Measurements from ENCODE around the gene SDK2.

Gene SDK2

DNA sequence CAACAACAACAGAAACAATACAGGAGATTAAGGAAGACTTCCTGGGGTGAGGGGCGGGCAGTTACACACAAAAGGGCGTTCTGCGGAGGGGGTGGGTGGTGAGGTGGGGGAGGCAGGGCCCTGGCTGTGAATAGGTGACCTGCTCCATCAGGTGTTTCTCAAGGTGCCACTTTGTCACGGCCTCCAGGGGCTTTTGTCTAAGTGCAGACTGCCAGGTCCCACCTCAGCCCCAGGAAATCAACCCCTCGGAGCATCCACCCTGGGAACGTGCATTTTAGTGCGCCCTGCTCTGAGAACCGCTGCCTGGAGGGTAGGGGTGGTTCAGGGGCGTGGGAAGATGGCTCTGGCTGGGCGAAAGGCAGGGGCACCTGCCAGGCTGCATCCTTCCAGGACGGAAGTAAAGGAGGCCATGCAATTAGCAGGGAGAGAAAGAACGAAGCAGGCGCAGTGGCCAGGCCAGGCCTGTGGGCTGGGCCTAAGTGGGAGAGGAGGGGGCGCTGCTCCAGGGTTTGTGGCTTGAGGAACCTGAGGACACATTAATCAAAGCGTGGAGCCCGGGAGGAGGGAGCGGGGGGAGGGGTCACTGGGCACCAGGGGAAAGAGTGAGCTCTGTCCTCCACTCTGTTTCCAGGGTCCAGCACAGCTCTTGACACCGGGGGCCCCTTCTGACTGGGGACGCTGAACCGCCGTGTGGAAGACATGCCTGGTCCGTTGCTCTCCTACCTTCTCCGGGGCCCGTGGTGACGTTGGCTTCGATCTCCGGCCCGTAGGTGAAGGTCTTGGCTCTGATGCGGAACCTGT is 283.1 kb downstream of the SDK2 start:
- DNase-seq (ENCODE audit: low spot score) = no peak

DNA sequence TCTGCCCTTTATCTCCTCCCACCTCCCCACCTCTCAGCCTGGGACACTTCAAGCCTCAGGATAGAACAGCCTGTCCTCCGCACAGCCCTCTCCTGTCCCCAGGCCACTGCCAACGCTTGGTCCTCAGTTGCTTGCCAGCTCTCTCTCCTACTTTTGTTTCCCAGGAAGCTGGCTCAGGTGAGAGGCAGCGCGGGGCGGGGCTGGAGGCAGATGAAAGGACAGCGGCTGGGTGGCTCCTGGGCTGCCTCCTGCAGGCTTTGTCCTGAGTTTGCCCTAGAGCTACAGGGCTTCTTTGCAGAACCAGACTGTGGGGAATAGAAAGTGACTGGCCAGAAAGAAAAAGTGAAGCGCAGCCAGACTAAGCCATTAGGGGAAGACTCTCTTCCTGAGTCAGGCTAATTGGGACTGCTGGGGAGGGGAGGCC is 284.2 kb downstream of the SDK2 start:
- DNase-seq (ENCODE audit: low spot score) = peak; percentile 83

DNA sequence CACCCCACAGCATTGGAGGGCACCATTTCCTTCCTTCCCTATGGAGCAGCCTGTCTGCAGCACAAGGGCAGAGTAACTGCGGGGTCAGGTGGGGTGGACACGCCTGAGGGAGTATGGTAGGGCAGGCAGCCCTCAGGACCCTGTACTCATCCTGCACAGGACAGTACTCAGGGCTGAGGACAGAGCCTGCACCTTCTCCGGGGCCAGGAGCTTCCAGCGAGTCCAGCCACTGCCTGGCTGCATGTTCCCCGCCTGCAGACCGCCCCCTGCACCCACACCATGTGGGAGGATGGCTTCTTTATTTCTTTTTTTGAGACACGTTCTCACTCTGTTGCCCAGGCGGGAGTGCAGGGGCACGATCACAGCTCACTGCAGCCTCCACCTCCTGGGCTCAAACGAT is 284.9 kb downstream of the SDK2 start:
- DNase-seq (ENCODE audit: low spot score) = no peak

DNA sequence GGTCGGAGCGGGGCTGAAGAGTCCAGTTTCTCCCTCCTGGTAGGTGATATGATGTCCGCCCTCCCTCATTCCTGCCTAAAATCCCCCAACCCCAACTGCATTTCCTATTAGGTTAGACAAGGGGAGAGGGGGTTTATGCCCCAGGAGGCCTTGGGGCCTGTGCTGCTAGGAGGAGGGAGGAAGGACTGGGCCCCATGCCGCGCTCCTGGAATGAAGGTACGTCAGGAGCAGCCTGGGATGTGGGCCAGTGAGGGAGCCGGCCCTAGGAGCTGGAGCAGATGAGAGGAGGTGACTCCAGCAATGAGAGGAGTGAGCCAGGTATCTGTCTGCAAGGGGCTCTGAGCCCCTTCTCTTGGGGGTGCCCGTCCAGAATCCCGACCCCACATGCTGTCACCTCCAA is 285.6 kb downstream of the SDK2 start:
- DNase-seq (ENCODE audit: low spot score) = no peak

DNA sequence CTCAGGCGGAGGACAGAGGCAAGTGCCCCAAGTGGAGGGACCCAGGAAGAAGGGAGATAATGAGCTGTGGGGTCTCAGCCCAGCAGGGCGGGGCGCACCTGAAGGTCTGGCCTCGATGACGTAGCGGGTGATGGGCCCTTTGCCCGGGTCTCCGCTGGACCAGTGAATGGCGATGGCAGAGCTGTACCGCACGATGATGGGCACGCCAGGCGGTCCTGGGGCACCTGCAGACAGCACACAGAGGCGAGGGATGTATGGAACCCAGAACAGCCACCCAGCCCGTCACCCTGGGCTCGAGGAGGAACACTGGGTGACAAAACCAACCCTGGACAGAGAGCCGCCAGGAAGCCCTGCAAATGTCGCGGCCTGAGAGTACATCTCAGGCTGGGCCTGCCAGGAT is 286.3 kb downstream of the SDK2 start:
- no peak for DNase-seq (ENCODE audit: low spot score)

DNA sequence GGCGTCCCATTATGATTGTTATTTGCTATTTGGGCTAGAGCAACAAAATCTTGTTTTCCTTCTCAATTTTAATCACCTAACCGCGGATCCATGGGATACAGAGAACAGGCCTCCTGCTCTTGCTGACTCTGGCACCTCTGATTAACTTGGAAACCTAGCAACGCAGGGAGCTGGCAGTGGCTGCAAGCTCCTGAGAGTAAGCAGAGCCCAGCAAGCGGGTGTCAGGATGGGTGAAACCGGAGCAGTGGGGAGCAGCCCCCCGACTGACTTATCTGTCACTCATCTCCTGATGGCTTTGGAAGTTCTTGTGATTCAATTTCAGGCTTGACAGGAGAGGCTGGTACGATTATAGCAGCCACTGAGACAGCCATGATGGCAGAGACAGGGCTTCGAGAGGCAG is 286.9 kb downstream of the SDK2 start:
- DNase-seq (ENCODE audit: low spot score) = no peak

DNA sequence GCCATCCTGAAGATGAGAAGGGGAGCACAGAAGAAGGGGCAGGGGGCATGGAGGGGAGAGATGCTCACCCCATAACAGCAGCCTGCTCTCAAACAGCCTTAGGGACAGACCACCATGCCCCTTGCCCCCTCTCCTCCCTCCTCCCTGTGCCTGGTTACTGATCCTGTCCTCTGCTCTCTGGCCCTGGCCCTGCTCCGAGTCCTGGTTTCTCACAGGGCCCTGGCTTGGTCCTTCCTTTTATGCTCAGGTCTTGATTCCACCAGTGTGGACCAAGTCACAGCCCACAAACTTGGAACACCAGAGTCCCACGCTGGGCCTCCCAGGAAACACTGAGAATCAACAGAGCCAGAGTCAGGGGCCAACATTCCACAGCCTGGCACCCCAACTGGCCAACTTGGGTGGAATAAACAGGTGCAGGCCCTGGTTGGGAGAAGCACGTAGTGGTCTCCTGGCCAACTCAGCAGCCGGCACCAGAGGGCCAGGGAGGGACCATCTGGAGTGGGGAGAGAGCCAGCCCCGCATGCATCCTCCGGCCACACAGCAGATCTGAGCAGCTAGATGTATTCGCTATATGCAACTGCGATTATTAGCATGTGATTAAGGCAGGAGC is 287.6 kb downstream of the SDK2 start:
- no peak for DNase-seq (ENCODE audit: low spot score)

DNA sequence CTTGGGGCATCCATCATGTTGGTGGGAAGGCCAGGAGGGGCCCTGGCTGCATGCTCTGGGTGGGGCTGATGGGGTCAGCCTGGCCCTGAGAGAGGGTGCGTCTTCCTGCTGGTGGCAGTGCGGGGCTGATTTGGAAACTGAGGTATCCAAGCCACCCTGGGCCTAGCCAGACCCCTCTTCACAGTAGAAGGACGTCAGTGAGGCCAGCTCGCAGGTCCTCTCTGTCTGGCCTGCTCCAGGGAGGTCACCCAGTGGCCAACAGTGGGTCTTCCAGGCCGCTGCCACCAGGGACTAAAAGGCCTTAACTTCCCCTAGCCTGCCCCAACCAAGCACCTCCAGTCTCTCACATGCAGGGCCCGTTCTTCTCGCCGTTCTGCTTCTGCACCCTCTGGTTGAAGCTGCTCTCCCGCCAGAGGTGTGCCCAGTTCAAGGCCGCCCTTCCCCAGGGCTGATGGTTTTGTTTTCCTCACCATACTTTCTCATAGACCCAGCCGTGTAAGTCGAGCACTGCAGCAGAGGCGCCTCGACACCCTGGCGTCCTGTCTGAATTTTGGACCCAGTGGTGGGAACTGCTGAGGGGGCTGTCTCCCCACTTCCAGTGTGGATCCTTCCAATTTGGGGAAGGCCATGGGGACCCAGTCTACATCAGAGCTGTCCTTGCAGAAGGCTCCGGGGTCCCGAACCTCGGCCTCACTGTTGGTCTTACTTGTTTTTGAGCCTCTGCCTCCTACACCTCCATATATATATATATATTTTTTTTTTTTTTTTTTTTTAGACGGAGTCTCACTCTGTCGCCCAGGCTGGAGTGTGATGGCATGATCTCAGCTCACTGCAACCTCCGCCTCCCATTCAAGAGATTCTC is 289.6 kb downstream of the SDK2 start:
- DNase-seq (ENCODE audit: low spot score) = no peak

DNA sequence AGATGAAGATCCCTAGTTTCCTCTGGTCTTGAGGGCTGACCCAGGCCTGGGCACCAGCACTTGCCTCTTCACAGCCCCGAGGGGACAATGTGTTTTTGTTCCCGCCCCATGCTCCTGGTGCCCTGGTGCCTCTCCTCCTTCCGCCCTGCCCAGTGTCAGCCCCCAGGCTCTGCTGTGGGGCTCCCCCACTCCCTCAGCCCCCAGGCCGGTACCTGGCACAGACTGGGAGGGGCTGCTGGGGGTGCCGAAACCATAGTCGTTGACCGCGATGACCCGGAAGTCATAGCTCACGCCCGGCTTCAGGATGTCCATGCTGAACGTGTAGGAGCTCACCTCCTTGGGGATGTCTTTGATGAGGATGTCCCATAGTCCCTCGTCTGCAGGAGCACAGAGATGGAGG is 292.0 kb downstream of the SDK2 start:
- DNase-seq (ENCODE audit: low spot score) = no peak

DNA sequence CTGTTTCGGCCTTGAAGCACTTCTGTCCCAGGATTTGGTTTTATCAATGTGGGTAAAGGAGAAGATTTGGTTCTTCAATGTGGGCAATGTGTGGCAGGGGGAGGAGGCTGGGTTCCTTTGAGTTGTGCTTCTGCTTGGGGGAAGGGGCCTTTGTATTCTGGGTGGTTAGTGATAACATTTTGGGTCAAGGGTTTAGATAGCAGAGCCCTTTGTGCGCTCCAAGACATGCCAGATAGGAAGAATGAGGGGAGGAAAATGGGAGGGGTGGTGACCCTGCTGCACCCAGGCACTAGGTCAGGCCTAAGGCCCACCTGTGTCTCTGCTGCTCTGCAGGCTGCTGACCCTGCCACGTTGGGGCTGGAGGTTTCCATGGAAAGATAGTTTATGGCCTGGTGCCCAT is 292.5 kb downstream of the SDK2 start:
- no peak for DNase-seq (ENCODE audit: low spot score)

DNA sequence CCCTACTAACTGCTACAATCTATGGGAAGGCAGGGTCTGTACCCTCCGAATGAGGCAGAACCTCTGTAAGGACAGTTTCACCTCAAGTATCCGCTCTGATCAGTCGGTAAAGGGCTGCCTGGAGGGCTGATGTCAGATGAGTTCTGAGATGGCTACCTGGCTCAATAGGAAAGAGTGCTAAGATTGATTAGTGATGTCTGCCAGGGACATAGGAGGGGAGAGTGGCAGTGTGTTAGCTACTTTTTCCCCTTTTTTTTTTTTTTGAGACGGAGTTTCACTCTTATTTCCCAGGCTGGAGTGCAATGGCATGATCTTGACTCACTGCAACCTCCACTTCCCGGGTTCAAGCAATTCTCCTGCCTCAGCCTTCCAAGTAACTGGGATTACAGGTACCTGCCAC is 293.4 kb downstream of the SDK2 start:
- DNase-seq (ENCODE audit: low spot score) = no peak

DNA sequence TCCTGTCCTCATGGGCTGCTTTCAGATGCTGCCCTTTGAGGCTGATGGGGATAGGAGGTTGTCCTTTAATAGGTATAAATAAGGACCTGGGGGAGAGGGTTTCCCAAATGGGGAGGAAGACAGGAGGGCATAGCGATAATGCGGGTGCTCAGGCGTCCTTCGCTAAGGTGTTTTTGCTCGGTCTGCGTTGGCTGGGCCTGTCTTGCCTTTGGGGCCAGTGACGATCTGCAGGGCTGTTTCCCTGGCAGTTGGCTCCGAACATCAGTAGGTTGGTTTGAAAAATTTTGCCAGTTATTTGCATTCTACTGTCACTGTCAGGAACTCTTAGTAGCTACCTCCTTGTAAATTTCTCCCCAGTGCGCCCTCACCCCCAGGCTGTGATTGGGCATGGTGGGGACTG is 294.6 kb downstream of the SDK2 start:
- no peak for DNase-seq (ENCODE audit: low spot score)

DNA sequence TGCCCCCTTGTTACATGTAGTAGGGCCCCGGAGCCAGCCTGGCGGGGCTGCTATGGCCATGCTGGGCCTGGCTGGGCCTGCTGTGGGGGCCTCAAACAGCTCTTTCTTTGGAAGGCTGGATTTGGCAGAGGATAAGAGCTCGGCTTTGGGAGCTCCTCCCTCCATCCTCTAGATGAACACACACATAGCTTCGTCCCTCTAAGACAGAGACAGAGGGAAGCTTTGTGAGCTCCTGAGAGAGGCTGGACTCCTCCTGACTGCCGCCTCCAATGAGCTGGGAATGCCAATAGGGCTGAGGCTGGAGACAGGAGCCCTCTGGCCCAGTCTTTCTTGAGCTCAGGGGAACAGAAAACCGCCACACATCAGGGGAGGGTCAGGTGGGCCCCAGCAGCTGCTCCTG is 295.1 kb downstream of the SDK2 start:
- no peak for DNase-seq (ENCODE audit: low spot score)

DNA sequence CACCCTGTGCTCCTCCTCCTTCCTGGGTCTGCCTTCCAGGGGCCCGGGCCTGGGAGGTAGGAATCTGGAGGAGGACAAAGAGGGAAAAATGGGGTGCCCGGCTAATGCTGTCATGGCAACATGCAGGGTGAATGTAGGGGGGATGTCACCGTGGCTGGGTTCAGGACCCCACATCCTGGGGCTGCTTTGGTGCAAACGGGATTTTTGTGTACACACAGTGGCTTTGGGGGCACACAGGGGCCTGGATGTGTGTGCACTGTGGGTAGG is 295.5 kb downstream of the SDK2 start:
- no peak for DNase-seq (ENCODE audit: low spot score)

DNA sequence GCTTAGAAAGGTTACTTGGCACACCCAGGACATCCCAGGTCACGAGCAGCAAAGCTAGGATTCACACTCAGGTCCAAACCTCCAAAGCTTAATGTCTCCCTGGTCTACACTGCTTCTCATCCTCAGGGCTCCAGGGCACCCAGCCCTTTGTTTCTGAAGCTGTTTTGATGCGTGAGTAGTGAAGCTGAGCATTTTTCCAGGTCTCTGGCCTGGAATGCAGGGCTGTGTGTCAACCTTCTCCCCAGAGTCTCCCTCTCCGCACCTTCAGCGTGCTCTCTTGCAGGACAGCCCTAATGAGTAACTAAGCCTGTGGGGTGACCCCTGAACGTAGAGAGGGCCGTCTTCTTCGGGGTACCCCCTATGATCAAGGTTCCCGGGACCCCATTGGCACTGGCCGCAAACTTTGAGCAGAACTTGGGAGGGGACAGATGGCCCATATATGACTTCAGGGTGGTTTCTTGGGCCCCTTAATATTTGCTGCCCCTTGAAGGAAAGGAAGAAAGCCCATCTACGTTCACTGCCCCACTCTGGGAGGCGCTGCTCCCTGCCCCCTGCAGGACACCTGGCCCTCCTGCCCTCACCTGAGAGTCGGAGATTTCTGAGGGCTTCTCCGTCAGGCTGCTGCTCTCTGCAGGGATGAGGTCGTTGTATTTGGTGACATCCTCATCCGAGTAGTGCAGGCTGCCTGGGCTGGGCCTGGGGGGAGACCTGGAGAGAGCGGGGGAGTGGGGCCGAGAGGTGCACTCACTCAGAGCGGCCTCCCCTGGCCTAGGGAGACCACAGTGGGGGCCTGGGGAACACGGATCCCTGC is 296.0 kb downstream of the SDK2 start:
- DNase-seq (ENCODE audit: low spot score) = no peak

DNA sequence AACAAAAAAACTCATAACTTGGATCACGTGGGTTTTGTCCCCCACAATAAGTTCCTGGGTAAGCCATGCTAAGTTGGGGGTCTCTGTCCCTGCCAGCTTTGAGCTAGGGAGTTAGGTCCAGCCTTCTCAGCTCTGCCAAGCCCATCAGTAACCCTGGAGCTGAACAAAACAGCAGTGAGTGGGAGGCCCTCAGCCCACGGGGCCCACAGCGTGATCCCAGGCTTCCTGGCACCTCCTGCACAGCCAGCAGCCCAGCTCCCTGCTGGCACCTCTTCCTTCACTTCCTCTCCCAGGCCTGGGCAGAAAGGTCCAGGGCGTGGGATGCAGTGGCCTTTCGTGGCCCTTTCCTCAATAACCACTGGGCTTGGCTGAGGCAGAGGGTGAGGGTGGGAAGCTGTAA is 296.9 kb downstream of the SDK2 start:
- no peak for DNase-seq (ENCODE audit: low spot score)

DNA sequence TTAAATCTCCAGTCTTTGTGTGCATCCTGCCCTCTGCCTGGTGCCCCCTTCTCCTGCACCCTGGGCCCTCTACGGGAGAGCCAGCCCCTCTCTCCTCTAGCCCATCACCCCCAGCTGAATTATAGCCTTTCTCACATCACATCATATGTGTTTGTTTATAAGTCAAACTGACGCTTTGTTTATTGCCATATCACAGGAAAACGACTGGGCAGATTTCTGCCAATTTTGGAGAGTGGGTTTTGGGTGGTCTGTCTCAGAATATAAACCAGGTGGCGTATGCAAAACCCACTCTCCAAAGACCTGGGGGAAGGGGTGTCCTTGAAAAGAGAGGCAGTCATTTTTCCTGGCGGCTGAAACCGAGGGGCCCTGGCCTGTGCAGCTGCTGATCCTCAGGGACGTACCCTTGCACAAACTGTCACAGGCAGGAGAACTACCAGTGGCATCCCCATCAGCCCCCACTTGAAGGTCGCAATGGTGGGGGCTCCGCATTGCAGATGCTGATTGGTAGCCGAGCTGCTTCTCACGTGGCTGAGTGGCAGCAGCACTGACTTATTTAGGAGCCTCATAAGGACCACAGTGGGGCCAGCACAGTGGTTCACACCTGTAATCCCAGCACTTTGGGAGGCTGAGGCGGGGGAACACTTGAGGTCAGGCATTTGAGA is 297.6 kb downstream of the SDK2 start:
- DNase-seq (ENCODE audit: low spot score) = no peak

DNA sequence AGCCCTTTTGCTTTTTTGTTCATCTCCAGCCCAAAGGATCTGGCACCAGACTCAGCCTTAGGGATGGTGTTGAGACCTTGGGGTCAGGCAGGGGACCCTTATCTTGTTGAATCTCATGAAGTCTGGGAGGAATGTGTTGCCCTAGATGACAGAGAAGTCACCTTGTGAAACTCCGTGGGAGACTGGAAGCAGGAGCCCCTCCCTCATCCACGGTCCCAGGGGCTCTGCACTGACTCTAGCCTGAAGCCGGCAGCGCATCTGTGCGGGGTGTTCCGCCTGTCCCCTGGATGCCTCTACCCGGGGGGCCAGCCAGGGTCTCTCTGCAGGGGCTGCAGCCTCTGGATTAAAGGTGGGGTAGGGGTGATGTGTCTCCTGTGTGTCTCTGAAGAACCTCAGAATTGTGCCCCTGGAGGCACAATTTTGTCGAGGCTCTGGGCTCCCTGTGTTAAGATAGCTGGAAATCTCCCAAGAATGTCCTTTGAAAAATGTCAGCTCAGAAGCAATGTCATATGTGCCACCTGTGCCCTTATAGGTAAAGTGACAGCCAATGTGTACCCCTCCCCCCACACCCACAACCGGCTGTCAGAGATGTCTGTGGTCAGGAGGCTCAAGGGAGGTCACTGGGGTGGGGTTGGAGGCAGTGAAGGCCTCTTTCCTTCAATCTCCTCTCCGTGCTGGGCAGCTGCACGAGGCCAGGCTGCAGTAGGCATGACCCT is 300.3 kb downstream of the SDK2 start:
- peak; percentile 51 for DNase-seq (ENCODE audit: low spot score)

DNA sequence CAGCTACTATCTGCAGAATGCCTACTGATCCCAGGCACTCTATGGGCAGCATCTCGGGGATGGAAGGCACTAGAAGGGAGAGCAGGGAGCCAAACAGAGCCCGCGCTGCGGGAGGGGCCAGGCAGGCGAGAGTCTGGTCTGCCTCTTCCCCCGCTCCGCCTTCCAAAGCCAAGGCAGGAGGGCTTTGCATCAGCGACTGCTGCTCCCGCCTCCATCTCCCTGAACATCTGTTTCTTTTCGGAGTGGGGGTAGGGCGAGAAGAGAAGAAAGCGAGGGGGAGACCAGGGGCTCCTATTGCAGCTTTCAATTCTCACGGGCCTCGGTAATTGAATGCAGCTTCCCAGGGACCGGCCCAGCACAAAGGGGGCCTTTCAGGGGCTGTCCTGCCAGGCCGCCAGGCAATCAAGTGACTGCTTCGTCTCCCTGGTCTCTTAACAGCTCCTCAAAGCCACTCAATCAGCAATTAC is 301.0 kb downstream of the SDK2 start:
- no peak for DNase-seq (ENCODE audit: low spot score)

DNA sequence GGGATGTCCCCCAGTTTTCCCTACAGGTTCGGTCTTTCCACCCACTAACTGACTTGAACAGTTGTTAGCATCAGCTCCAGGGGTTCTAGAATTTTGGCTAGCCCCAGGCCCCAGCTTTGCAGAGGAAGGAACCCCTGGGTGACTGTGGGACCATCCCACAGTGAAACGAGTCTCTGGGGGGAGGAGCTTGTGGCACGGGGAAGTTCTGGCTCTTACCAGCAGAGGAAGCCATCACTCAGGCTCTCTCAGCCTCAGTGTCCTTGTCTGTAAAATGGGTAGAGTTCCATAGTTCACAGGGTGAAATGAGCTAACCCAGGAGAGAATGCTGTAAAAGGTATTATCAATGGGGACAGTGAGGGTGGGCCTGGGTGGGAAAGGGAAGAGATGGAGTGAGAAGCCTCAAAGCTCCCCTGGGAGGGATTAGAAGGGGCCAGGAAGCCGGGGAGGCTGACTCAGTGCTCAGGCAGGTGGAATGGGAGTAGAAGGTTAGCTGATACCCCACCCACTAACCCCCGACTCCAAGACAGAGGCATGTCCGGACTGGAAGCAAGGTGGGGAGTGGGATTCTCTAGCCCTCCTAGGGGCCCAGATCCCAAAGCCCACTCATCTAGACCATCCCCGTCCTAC is 301.6 kb downstream of the SDK2 start:
- DNase-seq (ENCODE audit: low spot score) = no peak

Measured in SW480 (cell line).